Measurements from ENCODE around the gene ADD1.

The ADD1 gene

GRCh38 chr4:2859514-2859913, 15.9 kb downstream of the ADD1 start:
- no peak for DNase-seq (ENCODE audit: low read depth in 3 of 3)

GRCh38 chr4:2860391-2861348, 17.0 kb downstream of the ADD1 start:
- no peak for DNase-seq (ENCODE audit: low read depth in 3 of 3)

- DNase-seq (ENCODE audit: low read depth in 3 of 3): no peak
Observed at GRCh38 chr4:2861631-2862436, 18.2 kb downstream of the ADD1 start.

DNA sequence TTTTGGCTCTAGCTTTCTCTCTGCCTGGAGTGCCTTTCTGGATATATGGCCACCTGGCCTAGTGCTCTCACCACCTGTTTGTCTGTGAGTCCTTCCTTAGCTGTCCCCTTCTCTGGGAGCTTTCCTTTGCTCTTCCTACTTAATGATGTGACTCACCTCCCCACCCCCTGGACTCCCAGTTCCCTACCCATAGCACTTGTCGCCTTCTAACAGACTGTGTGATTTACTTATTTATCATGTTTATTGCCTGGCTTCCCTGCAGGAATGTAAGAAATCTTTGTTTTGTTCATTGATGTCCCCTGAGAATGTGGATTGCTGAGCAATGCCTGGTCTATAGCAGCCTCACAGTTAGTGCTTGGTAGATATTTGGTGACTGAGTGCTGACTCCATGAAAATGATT, 18.9 kb downstream of the ADD1 start:
- no peak for DNase-seq (ENCODE audit: low read depth in 3 of 3)

DNA sequence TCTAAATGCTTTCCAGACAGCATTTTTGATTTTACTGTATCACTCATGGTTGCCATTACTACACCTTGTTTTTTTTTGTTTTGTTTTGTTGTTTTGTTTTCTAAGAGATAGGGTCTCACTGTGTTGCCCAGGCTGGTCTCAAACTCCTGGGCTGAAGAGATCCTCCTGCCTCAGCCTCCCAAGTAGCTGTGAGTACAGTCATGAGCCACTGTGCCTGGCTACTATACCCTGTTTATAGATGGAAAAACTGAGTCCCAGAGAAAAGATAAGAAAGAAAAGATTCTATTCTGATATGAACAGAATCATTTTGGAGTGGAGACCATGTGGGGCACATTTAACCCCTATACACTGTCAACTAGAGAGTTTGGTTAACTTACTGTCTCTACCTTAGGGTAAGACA, 20.0 kb downstream of the ADD1 start:
- DNase-seq (ENCODE audit: low read depth in 3 of 3): no peak

DNA sequence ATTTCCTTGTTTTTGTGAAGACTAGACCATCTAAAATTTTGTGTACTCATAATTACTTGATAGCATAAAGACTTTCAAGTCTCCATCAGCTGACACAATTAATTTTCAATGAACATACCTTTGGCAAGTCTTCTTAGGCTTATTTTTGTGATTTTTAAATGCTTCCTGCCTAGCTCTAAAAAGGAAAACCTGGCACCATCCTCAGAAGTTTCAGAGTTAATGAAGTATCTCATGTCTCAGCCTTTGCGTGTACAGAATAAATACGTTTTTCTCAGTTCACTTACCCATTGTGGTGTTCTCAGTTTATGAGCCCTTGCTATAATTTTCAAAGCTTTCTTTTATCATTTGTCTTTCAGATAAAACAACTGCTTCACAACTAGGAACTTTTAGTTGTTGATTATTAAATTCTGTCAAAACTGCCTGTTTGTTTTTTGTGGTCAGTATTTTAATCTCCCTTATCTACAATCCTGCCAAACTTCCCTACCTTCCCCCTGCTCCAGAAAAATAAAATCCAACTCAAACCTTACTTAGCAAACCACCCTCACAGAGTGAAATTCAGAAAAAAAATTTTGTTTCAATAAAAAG, 21.6 kb downstream of the ADD1 start:
- DNase-seq (ENCODE audit: low read depth in 3 of 3): no peak

DNA sequence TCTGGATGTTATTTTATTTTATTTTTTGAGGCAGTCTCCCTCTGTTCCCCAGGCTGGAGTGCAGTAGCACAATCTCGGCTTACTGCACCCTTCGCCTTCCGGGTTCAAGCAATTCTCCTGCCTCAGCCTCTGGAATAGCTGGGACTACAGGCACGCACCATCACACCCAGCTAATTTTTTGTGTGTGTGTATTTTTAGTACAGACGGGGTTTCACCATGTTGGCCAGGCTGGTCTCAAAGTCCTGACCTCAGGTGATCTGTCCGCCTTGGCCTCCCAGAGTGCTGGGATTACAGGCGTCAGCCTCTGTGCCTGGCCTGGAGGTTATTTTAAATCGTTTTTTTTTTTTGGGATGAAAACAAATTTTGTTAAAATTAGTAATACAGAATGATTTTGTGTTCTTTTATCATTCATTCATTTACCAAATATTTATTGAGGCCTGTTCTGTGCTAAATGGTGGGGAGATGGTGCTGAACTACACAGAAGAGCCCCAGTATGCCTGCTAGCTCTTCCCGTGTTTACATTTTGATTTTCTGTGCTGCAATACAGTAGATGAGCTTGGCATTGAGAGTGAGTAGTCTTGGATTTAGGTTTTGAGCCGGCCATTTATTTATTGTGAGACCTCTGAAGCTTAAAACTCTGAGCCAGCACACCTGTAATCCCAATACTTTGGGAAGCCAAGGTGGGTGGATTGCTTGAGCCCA, 22.7 kb downstream of the ADD1 start:
- DNase-seq (ENCODE audit: low read depth in 3 of 3): no peak

DNA sequence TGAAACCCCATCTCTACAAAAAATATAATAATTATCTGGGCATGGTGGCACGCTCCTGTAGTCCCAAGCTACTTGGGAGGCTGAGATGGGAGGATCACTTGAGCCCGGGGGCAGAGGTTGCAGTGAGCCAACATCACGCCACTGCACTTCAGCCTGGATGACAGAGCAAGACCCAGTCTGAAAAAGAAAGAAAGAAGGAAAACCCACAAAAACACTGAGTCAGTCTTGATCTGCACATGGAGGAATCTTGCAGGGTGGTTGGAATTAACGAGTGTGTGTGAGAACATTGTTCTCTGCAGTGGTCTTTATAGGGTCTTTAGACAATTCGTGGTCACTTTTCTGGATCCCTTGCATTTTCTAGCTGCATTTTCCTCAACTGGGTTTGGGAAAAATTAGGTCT, 23.2 kb downstream of the ADD1 start:
- DNase-seq (ENCODE audit: low read depth in 3 of 3): no peak

DNA sequence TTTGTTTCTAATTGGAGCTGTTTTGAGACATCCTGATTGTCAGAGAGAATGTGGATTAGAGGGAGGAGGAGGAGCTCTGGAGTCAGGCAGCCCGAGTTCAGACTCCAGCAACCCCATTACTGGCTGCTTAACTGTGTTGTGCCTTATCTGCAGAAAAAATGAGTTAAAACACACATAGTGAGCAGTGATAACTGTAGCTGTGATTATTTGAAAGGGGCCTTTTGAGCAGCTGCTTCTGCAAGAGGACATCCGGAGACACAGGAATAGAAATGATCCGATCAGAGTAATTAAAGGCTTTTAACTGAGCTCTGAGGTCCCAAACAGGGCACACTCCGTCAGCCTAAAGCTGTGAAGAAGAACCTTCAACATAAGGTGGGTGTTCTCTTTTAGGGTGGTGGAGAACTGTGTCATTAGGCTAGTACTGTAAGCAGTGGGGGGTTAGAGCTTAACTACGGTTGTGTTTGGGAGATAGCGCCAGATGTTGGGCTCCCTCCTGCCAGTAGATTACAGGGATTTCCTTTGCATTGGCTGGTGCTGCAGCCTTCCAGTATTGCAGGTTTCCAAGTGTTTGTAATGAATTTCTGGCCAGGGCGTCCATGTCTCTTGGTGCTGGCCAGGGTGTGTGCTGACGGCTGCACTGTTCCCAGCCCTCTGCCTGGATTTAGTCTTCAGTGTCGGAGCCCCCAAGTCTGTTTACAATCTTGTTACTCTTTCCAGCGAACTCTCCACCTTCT, 24.3 kb downstream of the ADD1 start:
- no peak for DNase-seq (ENCODE audit: low read depth in 3 of 3)

- DNase-seq (ENCODE audit: low read depth in 3 of 3): no peak
Observed at GRCh38 chr4:2868877-2869487, 25.3 kb downstream of the ADD1 start.

- DNase-seq (ENCODE audit: low read depth in 3 of 3): no peak
Observed at GRCh38 chr4:2869659-2870058, 26.0 kb downstream of the ADD1 start.

DNA sequence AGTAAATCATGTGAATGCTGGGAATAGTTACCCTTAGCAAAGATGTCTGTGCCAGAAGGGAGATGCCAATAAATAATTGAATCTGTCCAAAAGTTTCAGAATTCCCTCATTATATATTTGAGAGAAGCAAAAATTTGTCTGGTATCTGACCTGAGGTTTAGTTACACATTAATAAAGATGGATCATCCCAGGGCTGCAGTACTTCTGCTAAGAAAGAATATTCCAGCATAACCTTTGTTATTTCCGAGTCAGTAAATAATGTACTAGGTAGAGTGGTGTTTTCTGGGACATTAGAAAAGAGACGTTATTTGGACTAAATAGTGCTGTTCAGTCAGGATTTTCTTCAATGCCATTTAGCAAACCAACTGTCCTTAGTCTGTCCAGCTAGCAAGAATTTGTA, 26.4 kb downstream of the ADD1 start:
- DNase-seq (ENCODE audit: low read depth in 3 of 3): no peak

DNA sequence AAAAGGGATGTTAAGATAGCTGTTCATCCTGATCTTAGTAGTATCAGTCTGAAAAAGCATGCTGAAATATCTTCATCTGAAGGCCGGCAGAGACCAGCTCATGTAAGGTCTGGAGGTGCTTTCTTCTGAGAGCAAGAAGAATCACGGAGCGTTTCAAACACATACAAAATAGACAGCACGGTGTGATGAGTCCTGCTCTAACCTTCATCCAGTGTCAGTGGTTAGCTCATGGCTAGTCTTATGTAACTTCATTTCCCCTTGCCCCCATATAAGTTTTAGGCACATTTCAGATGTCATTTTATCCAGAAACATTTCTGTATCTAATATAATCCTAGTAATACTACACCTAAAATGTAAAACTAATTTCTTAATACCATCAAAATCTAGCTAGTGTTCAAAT, 27.8 kb downstream of the ADD1 start:
- no peak for DNase-seq (ENCODE audit: low read depth in 3 of 3)

DNA sequence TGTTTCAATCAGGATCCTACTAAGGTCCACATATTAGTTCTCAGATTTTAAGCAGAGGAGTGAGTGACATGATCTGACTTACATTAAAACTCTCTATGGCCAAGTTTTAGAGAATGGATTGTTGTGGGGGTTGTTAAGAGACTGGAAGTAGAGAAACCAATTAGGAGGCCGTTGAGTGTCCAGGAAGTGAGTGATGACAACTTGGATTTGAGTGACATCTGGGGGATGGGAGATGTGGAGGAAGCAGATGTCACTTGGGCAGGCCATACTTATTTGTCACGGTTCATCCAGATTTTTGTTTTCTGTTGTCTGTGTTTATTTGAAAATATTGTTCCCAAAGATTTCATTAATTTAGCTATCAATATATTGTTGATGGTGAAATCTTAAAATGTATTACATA, 28.3 kb downstream of the ADD1 start:
- DNase-seq (ENCODE audit: low read depth in 3 of 3): no peak

- DNase-seq (ENCODE audit: low read depth in 3 of 3): no peak
Observed at GRCh38 chr4:2873329-2873728, 29.7 kb downstream of the ADD1 start.

- DNase-seq (ENCODE audit: low read depth in 3 of 3): no peak
Observed at GRCh38 chr4:2874861-2875260, 31.2 kb downstream of the ADD1 start.

- no peak for DNase-seq (ENCODE audit: low read depth in 3 of 3)
Observed at GRCh38 chr4:2875556-2875955, 31.9 kb downstream of the ADD1 start.

- DNase-seq (ENCODE audit: low read depth in 3 of 3): no peak
Observed at GRCh38 chr4:2878346-2878745, 34.7 kb downstream of the ADD1 start.

DNA sequence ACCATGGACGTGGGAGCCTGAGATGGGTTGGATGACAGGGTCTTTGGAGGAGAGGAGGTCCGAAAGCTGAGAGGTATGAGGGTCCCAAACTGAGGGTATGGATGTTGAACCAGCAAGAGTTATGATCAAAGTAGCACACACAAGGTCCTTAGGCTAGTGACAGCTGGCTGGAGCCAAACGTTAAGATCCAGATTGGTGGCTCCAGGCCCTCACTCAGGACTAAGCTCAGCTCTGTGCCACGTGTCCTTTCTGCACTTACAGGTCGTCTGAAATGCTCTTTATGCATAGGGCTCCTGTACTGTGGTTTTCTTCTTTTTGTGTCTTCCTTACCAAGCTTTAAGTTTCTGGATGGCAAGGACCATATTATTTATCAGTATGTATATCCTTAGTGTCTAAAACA, 35.4 kb downstream of the ADD1 start:
- no peak for DNase-seq (ENCODE audit: low read depth in 3 of 3)

DNA sequence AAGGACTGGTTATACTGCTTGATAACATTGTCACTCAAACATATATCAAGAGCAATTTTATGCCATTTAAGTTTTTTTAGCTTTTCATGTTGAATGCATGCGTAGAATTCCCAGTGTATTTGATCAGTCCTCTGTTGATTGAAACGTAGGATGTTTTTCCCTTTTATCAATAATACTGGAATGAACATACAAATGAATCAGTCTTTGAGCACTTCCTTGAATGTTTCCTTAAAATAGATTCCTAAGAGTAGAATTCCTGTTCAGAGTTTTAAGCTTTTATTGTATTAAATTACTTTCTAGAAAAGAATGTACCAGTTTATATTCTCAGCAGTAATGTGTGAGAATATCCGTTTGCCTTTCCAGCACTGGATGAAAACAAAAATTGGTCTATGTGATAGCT, 37.8 kb downstream of the ADD1 start:
- no peak for DNase-seq (ENCODE audit: low read depth in 3 of 3)

- no peak for DNase-seq (ENCODE audit: low read depth in 3 of 3)
Observed at GRCh38 chr4:2882341-2882740, 38.7 kb downstream of the ADD1 start.

Data from stimulated activated CD4-positive, alpha-beta T cell treated with anti-CD3 and anti-CD28 coated beads, TNF-alpha, amount 100 ng/mL, for 4 hours (primary cell).